Activated CD4-positive, alpha-beta T cell treated with anti-CD3 and anti-CD28 coated beads, Interleukin-10, Interleukin-2, amounts not matched to agents 100 ng/mL and 50 ng/mL, durations not matched to agents 16 hours and 8 hours (primary cell): ENCODE data around the gene FRK.

Source experiments
- DNase-seq: peaks from one replicate; pipeline ENCODE4 v3.0.0-alpha.2; 2020

FRK gene

GRCh38 chr6:115882174-115882573 is 178.5 kb downstream of the FRK start:
- DNase-seq = no peak
